Femur (tissue), 1 donor: ENCODE measurements around the gene IL1A.

Source experiments
- DNase-seq: peaks from one replicate; pipeline ENCODE4 v3.0.0-alpha.2; 2017

Gene IL1A

DNA sequence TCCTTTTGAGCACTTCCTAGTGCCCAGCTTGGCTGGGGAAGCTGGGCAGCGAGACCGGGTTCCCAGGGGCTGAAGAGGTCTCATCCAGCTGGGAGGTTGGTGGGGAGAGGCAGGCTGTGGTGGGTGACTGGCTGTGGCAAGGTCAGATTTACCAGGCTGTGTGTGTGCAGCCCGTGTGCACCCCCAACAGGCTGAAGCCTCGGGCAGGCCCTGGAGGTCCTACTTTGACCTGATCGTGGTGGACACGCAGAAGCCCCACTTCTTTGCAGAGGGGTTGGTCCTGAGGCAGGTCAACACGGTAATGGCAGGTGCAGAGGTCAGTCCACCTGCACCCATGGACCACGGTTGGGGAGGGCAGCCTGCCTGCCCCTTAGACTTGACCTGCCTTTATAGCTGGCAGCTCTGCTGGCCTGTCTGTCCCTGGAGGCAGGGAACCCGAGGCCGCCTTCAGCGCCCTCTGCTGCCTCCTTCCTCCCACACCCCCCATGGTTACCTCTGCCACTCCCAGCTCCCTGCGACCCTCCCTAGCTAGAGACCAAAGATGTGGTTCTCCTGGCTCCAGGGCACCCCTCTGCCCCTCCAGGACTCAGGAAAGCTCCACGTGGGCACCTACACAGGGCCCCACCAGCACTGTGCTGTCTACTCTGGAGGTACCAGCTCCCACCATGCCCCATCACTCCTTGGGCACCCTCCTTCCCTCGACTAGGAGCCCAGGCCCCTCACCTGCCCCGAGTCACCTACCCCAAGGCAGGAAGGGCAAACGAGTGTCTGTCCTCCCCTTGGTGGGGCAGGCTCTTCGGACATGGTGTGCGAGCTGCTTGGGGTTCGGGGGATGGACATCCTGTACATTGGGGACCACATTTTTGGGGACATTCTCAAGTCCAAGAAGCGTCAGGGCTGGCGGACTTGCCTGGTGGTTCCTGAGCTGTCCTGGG is 59.4 kb downstream of the IL1A start:
- no peak for DNase-seq

- DNase-seq: no peak
These were observed 60.3 kb downstream of the IL1A start for GRCh38 chr2:112723995-112724394.
